ENCODE results near the gene FAM163B.

The FAM163B gene

GRCh38 chr9:133637451-133638055 lies 28.4 kb upstream of the FAM163B start:
- no peaks in the 10 kb centered on the region for H3K27me3 ChIP-seq (ENCODE audit: insufficient read depth, low read length)

GRCh38 chr9:133636902-133637301 lies 27.7 kb upstream of the FAM163B start:
- H3K9ac ChIP-seq (ENCODE audit: low read depth, low read length), result no peak overlapping the region
- no peaks in the 10 kb centered on the region for H3K27me3 ChIP-seq (ENCODE audit: insufficient read depth, low read length)

More at GRCh38 chr9:133637451-133638055, 28.4 kb upstream of the FAM163B start:
- Histone ChIP-seq H3K9me3 (ENCODE audit: insufficient read depth, low read depth, low read length) (no peaks in the 10 kb centered on the region), H3K9ac (ENCODE audit: low read depth, low read length) (no peak overlapping the region), H3K27ac (ENCODE audit: low read length) (no peak overlapping the region), H3K4me3 (ENCODE audit: low read length) (no peak overlapping the region), H3K4me1 (ENCODE audit: insufficient read depth, low read length) (peaks cover 7% of the 10 kb centered on the region; the same call in 1 of the 2 replicates), H3K36me3 (ENCODE audit: insufficient read depth, low read depth, low read length) (no peaks in the 10 kb centered on the region)

GRCh38 chr9:133635533-133636531 lies 26.6 kb upstream of the FAM163B start, which contains the start of gene DBH:
DBH (plus strand) TSS chr9:133636363; CDS start chr9:133636372, 9 bp downstream.
- H3K4me3 ChIP-seq (ENCODE audit: low read length), result no peak within 1 kb of the TSS
- peaks cover 7% of the 10 kb centered on the region; the same call in 1 of the 2 replicates for H3K4me1 ChIP-seq (ENCODE audit: insufficient read depth, low read length)
- H3K9me3 ChIP-seq (ENCODE audit: insufficient read depth, low read depth, low read length), result no peaks in the 10 kb centered on the region
- no peaks in the 10 kb centered on the region for H3K36me3 ChIP-seq (ENCODE audit: insufficient read depth, low read depth, low read length)
- no peak within 1 kb of the TSS for H3K9ac ChIP-seq (ENCODE audit: low read depth, low read length)
- no peaks in the 10 kb centered on the region for H3K27me3 ChIP-seq (ENCODE audit: insufficient read depth, low read length)
- no peak within 1 kb of the TSS for H3K27ac ChIP-seq (ENCODE audit: low read length)

More at GRCh38 chr9:133636902-133637301, 27.7 kb upstream of the FAM163B start:
- peaks cover 7% of the 10 kb centered on the region; the same call in 1 of the 2 replicates for H3K4me1 ChIP-seq (ENCODE audit: insufficient read depth, low read length)
- H3K27ac ChIP-seq (ENCODE audit: low read length), result no peak overlapping the region
- H3K4me3 ChIP-seq (ENCODE audit: low read length), result no peak overlapping the region
- H3K36me3 ChIP-seq (ENCODE audit: insufficient read depth, low read depth, low read length), result no peaks in the 10 kb centered on the region
- H3K9me3 ChIP-seq (ENCODE audit: insufficient read depth, low read depth, low read length), result no peaks in the 10 kb centered on the region

GRCh38 chr9:133635098-133635497 lies 25.9 kb upstream of the FAM163B start:
- Histone ChIP-seq H3K9ac (ENCODE audit: low read depth, low read length) (no peak overlapping the region), H3K27ac (ENCODE audit: low read length) (no peak overlapping the region), H3K36me3 (ENCODE audit: insufficient read depth, low read depth, low read length) (no peaks in the 10 kb centered on the region), H3K4me3 (ENCODE audit: low read length) (no peak overlapping the region), H3K9me3 (ENCODE audit: insufficient read depth, low read depth, low read length) (no peaks in the 10 kb centered on the region), H3K27me3 (ENCODE audit: insufficient read depth, low read length) (no peaks in the 10 kb centered on the region), H3K4me1 (ENCODE audit: insufficient read depth, low read length) (peaks cover 7% of the 10 kb centered on the region; the same call in 1 of the 2 replicates)

- Histone ChIP-seq H3K36me3 (ENCODE audit: insufficient read depth, low read depth, low read length) (no peaks in the 10 kb centered on the region), H3K27ac (ENCODE audit: low read length) (no peak overlapping the region), H3K9ac (ENCODE audit: low read depth, low read length) (no peak overlapping the region), H3K27me3 (ENCODE audit: insufficient read depth, low read length) (no peaks in the 10 kb centered on the region), H3K4me3 (ENCODE audit: low read length) (no peak overlapping the region), H3K4me1 (ENCODE audit: insufficient read depth, low read length) (peaks cover 7% of the 10 kb centered on the region; the same call in 1 of the 2 replicates), H3K9me3 (ENCODE audit: insufficient read depth, low read depth, low read length) (no peaks in the 10 kb centered on the region)
These were observed 25.0 kb upstream of the FAM163B start for GRCh38 chr9:133634081-133634691.

GRCh38 chr9:133633681-133634080 lies 24.5 kb upstream of the FAM163B start:
- H3K9me3 ChIP-seq (ENCODE audit: insufficient read depth, low read depth, low read length), result no peaks in the 10 kb centered on the region
- no peak overlapping the region for H3K4me3 ChIP-seq (ENCODE audit: low read length)
- no peak overlapping the region for H3K9ac ChIP-seq (ENCODE audit: low read depth, low read length)
- no peak overlapping the region for H3K27ac ChIP-seq (ENCODE audit: low read length)
- H3K27me3 ChIP-seq (ENCODE audit: insufficient read depth, low read length), result no peaks in the 10 kb centered on the region
- peaks cover 7% of the 10 kb centered on the region; the same call in 1 of the 2 replicates for H3K4me1 ChIP-seq (ENCODE audit: insufficient read depth, low read length)
- no peaks in the 10 kb centered on the region for H3K36me3 ChIP-seq (ENCODE audit: insufficient read depth, low read depth, low read length)

GRCh38 chr9:133632806-133633680 lies 23.9 kb upstream of the FAM163B start:
- Histone ChIP-seq H3K4me3 (ENCODE audit: low read length) (no peak overlapping the region), H3K27ac (ENCODE audit: low read length) (no peak overlapping the region), H3K9me3 (ENCODE audit: insufficient read depth, low read depth, low read length) (no peaks in the 10 kb centered on the region), H3K4me1 (ENCODE audit: insufficient read depth, low read length) (peaks cover 7% of the 10 kb centered on the region; the same call in 1 of the 2 replicates), H3K36me3 (ENCODE audit: insufficient read depth, low read depth, low read length) (no peaks in the 10 kb centered on the region), H3K27me3 (ENCODE audit: insufficient read depth, low read length) (no peaks in the 10 kb centered on the region), H3K9ac (ENCODE audit: low read depth, low read length) (no peak overlapping the region)

GRCh38 chr9:133631111-133631510 lies 21.9 kb upstream of the FAM163B start:
- peaks cover 3% of the 10 kb centered on the region; the same call in 1 of the 2 replicates for H3K4me1 ChIP-seq (ENCODE audit: insufficient read depth, low read length)
- H3K36me3 ChIP-seq (ENCODE audit: insufficient read depth, low read depth, low read length), result no peaks in the 10 kb centered on the region
- H3K9me3 ChIP-seq (ENCODE audit: insufficient read depth, low read depth, low read length), result no peaks in the 10 kb centered on the region
- H3K4me3 ChIP-seq (ENCODE audit: low read length), result no peak overlapping the region
- no peaks in the 10 kb centered on the region for H3K27me3 ChIP-seq (ENCODE audit: insufficient read depth, low read length)
- no peak overlapping the region for H3K27ac ChIP-seq (ENCODE audit: low read length)
- H3K9ac ChIP-seq (ENCODE audit: low read depth, low read length), result no peak overlapping the region

- H3K9ac ChIP-seq (ENCODE audit: low read depth, low read length), result no peak overlapping the region
- H3K4me3 ChIP-seq (ENCODE audit: low read length), result no peak overlapping the region
- H3K4me1 ChIP-seq (ENCODE audit: insufficient read depth, low read length), result peaks cover 3% of the 10 kb centered on the region; the same call in 1 of the 2 replicates
- H3K27ac ChIP-seq (ENCODE audit: low read length), result no peak overlapping the region
- no peaks in the 10 kb centered on the region; the same call in none of the 2 replicates for H3K9me3 ChIP-seq (ENCODE audit: insufficient read depth, low read depth, low read length)
- no peaks in the 10 kb centered on the region for H3K36me3 ChIP-seq (ENCODE audit: insufficient read depth, low read depth, low read length)
- H3K27me3 ChIP-seq (ENCODE audit: insufficient read depth, low read length), result no peaks in the 10 kb centered on the region
These were observed 20.3 kb upstream of the FAM163B start for GRCh38 chr9:133629221-133630110.

- no peaks in the 10 kb centered on the region for H3K27me3 ChIP-seq (ENCODE audit: insufficient read depth, low read length)
- H3K4me3 ChIP-seq (ENCODE audit: low read length), result no peak overlapping the region
- peaks cover 3% of the 10 kb centered on the region; the same call in 1 of the 2 replicates for H3K4me1 ChIP-seq (ENCODE audit: insufficient read depth, low read length)
- H3K9ac ChIP-seq (ENCODE audit: low read depth, low read length), result no peak overlapping the region
- H3K9me3 ChIP-seq (ENCODE audit: insufficient read depth, low read depth, low read length), result no peaks in the 10 kb centered on the region; the same call in none of the 2 replicates
- H3K27ac ChIP-seq (ENCODE audit: low read length), result no peak overlapping the region
- no peaks in the 10 kb centered on the region for H3K36me3 ChIP-seq (ENCODE audit: insufficient read depth, low read depth, low read length)
These were observed 19.6 kb upstream of the FAM163B start for GRCh38 chr9:133628766-133629165.

Data from iPS-20b (cell line).